HG03520 (cell line): ENCODE data around the gene CACNA2D1.
"Not testable (repeated sequence)": the region's sequence is repeated elsewhere in the genome, so short reads cannot be mapped to it uniquely, and the experiment has no call there.

Experiments
- ATAC-seq: cut with Tn5 transposase; IDR thresholded peaks from one replicate; pipeline ENCODE4 v1.9.1; 2021; ENCODE audit warnings: mild to moderate bottlenecking, moderate library complexity; ENCODE audit not compliant: unreplicated experiment

Gene CACNA2D1

DNA sequence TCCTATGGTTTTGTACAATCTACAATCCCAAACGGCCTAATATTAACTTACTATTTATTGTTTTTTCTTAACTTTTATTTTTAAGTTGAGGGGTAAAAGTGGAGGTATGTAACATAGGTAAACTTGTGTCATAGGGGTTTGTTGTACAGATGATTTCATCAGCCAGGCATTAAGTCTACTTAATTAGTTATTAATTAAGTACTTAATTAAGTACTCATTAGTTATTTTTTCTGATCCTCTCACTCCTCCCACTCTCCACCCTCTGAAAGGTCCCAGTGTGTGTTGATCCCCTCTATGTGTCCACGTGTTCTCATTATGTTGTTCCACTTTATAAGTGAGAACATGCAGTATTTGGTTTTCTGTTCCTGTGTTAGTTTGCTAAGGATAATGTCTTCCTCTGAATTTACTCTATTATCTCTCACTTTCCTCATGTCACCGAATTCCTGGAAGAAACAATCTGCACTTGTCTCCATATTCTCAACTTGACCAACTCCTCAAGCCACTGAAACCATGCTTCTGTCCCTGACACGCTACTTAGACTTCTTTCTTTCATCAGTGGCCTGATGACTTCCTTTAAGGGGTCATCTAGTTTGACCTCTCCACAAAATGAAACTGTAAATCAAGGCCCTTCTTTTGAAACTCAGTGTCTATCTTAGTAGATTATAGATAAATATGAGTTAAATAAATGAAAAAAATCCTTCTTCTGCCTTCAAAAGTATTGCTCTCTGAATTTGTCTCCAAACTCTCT lies 9.1 kb downstream of the CACNA2D1 start:
- ATAC-seq = no peak

DNA sequence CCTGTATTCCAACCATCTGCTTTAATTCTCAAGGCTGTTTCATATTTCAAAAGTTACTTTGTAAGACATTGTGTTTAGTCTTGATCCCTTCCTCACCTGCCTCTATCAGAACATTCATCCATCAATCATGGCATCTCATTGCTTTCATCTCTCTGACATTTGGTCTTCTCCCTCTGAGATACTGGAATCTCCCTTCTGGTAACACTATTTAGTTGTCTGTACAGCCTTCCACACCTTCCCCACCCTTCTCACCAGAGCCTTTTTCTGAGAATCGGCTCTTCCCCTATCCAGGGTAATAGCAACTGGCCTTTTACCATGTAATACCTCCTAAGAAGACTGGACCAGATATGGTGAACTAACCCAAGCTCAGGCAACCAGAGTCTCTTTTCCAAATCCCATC lies 10.1 kb downstream of the CACNA2D1 start:
- no peak for ATAC-seq

DNA sequence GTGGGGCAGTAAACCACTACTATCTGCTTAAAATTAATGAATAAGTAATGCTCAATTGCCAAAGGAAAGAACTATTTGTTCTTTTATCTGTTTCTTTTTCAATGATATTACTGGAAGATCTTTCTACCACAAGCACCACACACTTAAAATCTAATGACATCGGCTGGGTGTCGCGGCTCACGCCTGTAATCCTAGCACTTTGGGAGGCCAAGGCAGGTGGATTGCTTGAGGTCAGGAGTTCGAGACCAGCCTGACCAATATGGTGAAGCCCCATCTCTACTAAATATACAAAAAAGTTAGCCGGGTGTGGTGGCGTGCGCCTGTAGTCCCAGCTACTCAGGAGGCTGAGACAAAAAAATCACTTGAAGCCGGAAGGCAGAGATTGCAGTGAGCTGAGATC lies 10.8 kb downstream of the CACNA2D1 start:
- not testable (repeated sequence) for ATAC-seq

DNA sequence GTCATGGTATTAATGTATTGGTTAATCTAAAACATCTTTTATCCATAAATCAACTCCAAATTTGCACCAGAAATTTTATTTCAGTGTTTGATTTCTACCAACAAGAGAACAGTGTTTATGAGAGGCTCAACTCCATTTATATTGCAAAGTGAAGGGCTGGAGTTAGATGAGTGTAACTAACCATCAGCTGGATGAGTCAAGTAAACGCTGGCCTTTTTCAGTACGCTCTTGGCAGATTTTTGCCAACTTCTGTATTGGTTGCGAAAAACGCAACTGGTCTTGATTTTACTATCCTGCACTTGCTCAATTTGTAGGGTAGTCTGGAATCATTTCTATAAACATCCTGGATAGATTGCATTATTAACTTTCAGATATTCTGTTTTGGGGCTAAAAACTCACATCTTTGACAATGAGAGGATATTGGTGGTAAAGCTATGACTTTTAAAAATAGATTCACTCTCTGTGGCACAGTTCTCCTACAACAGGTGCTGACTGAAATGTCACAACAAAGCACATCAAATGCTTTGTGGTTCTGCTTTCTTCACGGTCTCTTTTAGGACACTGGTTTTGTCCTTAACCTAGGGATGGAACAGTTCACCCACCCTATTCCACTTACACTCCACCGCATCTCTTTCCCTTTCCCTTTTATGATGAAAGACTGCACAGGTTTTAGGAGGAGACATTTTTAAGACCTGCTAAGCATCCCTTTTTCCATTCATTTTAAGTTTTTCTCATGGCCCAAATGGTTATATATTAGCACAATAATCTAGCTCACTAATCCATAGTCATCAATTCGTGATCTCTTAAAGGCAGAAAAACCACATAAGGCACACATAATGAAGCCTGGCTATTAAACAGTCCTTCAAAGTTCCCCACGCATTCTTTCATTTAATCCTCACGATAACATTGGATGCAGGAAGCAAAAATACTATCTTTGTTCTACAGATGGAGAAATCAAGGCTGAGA lies 12.8 kb downstream of the CACNA2D1 start:
- no peak for ATAC-seq

DNA sequence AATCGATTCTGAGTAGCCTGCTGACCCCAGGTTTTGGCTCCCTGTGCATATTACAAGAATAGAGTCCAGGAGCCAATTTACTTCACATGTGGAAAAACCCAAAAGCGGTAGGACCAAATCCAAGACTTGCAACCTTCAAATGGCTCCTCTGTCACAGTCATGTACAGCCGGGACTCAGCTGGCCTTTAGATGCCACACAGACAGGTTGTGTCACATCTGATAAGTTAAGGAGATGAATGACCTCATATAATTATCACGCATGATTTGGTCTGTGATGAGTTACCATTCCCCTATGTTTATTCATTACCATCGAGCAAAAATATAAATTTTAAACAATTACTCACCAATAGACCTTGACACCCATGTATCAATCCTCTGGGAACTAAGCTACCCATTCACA lies 14.2 kb downstream of the CACNA2D1 start:
- no peak for ATAC-seq

DNA sequence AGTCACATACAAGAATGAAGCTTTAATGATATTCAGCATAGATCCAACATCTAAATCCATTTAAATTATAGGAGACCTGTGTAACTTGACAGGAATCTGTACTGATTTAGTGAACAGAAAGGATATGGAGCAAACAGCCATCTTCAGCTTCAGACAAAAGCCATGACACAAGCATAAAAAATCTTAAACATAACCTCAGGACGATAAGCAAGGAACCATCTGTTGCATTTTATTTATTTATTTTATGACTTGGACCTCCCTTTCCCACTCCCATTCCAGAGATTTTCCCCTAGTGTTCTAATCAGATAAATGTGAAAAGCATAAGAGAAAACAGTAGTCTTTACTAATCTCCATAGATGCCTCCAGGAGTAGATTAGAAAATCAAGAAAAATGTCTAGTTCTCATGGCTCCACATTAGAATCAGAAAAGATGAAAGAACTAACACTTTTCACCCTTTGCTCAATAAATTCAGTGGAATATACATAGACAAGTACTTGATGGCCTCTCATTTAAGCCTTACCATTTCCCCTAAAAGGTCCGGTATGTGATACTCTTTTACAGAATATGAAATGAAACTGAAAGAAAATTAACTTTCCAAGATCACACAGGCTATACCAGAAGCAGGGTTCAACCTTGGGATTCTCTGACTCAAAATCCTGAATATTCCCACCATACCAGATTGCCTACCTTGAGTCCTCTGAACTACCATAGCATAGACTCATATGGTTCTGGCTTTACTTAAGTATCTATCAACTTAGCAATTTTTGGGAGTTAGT lies 15.2 kb downstream of the CACNA2D1 start:
- no peak for ATAC-seq

DNA sequence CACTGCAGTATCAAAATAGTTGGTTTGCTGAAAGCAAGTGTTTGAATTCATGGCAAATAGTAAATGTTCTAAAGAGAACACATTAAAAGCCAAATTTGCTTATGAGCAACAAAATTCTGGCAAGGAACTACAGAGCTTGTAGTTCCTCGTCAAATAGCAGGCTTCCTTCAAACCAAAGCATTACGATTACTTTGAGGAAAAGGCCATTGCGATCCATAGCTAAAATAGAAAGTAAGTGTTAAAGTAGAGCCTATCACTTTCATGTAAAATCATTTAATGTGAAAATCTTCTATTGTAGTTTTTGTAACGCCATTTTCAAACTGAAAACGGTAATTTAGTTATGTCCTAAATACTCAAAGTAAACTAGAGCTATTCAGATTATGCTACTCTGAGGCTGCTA lies 20.1 kb downstream of the CACNA2D1 start:
- ATAC-seq = no peak

DNA sequence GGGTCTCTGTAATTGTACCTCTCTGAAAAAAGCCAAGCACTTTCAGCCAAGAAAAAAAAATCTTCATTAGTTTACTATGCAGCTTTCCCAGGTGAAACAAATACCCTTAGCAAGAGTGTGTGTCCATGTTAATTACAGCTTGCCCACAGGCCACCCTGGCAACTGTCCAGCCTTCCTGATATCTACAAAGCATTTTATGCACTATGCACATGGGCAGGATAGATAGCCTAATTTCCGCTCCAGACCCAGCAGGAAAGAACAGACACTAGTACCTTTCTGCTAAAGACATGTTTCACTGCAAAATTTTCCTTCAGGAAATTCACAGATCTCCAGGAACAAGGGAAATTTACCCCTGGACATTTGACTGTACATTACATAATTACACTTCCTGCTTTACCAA lies 24.4 kb downstream of the CACNA2D1 start:
- ATAC-seq = no peak

DNA sequence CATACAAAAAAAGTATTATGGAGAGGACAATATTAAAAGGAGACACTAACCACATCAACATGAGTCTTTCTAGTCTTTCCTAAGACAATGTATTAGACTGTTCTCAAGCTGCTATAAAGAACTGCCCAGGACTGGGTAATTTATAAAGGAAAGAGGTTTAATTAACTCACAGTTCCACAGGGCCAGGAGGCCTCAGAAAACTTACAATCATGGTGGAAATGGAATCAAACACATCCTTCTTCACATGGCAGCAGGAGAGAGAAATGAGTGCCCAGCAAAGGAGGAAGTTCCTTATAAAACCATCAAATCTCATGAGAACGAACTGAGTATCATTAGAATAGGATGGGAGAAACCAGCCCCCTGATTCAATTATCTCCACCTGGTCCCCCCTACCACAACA lies 25.7 kb downstream of the CACNA2D1 start:
- no peak for ATAC-seq

DNA sequence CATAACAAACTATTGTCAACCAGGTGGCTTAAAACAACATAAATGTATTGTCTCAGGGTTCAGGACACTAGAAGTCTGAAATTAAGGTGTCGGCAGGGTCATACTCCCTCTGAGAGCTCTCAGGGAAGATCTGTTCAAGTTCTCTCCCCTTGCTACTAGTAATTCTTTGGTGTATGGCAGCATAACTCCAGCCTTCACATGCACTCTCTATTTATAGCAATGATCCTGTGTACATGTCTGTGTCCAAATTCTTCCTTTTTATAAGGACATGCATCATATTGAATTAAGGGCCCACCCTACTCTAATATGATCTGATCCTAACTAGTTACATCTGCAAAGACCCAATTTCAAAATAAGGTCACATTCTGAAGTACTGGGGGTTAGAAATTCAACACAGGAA lies 27.2 kb downstream of the CACNA2D1 start:
- no peak for ATAC-seq

DNA sequence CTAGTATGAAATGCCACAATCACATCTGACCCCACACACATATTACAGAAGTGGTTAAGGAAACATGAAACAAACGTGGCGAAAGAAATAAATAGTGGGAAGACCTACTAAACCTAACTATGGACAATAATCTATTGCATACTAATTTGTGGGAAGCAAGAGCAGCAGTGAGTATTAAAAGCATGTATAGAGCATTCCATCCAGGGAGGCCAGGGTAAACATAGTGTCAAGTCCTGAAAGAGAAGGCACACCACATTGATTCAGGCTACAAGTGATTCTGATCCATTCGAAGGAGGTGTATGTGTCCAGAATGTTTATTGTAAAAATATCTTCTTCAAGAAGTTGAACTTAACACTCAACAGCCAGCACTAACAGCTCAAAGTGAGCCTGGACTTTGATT lies 29.2 kb downstream of the CACNA2D1 start:
- ATAC-seq = no peak

DNA sequence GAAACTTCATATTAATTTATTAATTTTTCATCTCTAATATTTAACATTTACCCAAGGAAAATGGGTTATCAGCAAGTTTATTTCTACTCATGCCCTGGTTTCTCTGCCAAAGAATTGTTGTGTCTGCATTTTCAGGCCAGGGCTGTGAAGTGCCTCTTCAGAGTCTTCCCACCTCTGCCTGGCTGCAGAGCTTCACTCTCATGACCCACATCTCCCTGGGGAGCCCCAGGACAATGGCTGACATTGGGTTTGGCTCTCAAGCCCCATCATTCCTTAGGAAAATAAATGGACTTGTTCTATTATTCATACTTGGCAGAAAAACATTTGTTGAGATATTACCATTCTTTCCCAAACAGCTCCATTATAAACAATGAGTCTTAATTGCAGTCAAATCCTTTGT lies 30.3 kb downstream of the CACNA2D1 start:
- ATAC-seq = no peak

DNA sequence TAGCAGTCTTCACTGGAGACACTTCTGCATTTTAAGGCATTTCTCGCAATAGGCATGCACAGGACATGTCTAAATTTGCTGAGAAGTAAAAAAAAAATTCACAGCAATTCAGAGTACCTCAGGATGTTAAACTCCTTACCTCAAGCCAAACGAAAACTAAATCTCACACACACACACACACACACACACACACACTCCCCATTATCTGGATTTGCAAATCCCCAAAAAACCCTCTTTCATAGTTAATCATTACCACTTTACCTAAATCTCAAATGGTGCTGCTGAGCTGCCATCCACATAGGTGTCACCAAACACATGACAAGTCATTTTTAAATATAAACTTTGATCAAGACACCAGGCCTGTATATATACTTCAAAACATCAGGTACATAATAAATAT lies 31.8 kb downstream of the CACNA2D1 start:
- ATAC-seq = no peak

DNA sequence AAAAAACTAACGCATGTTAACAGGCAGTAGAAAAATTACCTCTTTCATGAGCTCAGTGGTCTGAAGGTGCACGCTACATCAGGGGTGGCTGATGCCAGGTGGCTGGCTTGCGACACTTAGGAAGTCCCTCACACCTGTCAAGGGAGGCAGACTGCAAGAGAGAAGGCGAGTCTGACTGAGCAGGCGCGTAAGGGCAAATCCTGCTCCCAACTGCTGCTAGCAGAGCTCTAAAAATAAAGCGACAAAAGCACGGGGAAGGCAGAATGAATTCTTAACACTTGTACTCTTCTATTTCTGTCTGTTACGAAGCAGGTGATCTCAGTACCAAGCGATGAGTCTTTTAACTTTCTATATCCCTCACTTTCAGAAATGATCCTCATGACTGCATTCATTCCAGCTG lies 33.1 kb downstream of the CACNA2D1 start:
- ATAC-seq = no peak

DNA sequence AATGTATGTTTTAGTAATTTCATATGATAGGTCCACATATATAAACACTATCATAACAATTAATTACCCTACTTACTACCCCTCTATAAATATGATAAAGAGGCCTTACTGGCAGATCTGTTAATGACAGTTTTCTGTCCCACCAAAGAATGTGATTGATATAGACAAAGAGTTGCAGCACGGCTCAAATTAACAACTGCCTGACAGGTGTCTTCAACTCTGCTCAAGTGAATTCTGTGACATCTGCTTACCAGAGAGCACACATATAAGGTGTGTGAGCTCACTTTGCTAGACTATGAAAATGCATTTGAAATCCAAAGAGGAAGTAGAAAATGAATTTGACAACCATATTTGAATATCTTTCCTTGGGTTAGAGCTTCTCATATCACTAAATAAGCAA lies 36.6 kb downstream of the CACNA2D1 start:
- ATAC-seq = no peak

DNA sequence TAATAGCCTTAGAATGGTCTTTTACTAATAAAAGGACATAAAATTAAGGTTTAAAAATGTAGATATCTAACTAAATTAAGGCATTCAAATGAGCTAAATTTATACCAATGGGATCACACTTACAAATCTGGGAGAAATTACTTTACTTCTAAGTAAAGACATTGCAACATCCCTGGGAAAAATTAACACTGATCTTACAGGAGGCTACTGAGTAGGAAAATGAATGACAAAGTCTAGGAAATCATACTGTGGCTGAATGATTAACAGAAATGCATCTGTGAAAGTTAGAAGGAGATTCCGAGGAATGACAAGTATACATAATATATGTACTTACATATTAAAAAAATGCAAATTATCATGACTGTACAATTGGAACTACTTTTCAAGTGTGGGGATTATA lies 38.3 kb downstream of the CACNA2D1 start:
- no peak for ATAC-seq

DNA sequence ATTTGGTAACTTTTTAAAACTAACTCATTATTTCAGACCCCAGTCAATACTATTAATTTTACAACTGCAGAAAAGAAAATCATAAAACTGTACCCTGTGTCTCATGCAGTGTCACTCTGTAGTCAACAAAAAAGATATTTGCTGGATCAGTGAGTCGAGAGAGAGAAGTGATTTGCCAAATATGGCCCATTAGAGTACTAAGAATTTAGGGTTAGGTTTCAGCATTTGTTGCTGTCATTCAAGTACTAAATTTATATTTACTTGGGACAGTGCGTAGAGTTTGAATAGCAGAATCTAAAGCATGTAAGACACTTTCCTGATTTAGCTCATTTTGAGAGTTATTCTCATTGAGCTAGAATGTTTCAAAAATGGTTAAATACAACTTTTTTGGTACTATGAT lies 38.9 kb downstream of the CACNA2D1 start:
- no peak for ATAC-seq

DNA sequence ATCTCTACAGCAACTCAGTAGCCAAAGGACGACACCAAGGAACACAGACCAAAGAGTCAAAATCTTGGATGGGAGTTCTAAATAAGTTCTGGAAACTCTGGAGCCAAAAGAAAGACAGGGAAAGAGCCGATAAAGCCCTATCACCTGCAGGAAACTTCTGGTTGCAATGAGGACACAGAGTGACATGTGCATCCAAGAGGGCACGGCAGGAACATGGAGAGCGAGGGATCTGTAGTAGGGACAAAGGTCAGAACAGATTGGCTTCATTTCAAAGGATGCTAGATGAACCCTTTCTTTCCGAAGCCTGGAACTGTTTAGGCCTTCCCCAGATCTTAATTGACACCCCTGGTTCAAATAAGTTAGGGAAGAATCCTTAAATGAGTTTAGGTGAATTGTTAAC lies 39.5 kb downstream of the CACNA2D1 start:
- no peak for ATAC-seq

DNA sequence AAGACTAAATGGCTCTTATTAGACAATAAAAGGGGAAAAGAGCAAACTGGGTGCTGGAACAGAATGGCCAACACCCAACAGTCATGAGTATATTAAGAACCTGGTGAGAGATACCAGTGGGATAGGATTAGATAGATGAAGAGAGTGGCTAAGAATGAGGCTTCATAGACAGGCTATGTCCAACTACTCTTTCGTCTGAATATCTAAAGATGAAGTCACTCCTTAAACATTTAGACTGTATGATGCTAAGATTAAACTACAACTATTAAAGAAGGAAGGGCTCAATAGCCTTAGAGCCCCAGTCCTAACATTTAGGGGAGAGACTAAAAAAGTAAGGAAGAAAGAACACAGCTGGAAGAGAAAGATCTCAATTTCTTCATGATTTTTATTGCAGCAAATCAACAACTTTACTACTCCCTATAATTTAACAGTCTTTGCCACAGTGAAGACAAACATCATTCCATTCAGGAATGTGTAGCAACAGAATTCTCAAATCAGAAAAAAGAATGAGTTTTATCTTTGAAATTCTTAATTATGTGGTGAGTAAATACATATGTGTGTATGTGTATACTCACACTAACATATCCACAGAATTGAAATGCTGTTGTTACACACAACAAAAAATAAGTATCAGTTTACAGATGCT lies 45.6 kb downstream of the CACNA2D1 start:
- ATAC-seq = no peak

DNA sequence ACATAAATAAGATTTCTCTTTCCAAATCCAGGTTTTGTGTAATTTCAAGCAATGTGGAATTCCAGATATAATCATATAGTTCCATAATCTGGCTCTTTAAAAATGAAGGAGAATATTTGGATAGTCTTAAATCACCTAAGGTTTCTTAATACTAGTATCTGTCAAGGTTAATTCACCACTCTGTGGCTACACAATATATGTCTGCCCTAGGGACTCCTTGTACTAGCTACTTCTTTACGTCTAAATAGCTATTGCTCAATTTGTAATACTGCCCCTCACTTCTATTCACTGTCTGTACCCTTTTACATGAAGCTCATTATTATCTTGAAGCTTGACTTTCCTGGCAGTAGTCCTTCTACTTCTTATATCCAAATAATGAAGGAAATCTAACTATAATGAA lies 47.2 kb downstream of the CACNA2D1 start:
- ATAC-seq = no peak

DNA sequence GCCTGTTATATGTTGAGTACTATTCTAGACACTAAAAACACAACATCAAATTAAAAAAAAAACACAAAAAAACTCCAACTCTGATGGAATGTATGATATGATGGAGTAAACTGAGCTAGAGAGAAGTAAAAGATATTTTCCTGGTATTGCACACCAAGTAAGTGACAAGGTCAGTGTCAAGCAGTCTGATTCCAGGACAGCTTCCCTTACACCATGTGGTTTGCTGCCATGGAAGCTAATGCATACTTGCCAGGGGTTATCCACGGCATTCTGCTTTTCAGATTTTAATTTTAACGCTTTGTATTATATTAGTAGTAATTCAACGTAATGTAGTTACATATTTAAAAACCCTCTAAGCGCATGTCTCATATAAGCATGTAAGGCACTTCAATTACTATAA lies 48.4 kb downstream of the CACNA2D1 start:
- ATAC-seq = no peak
